ENCODE data around the gene ITIH1. TPM values are rescaled to one million over a fixed set of nuclear protein-coding genes. Genes with fewer than 3 reads are reported as not detected.
"Not testable (repeated sequence)": the region's sequence is repeated elsewhere in the genome, so short reads cannot be mapped to it uniquely, and the experiment has no call there.

The ITIH1 gene
- total RNA-seq, 1 donor: 0.52 TPM

- peaks cover 29% of the 10 kb centered on the region for H3K4me1 ChIP-seq (ENCODE audit: insufficient read depth, low read length)
- H3K4me3 ChIP-seq (ENCODE audit: low read length): peak within 1 kb of the TSS; percentile 66
- H3K27me3 ChIP-seq (ENCODE audit: insufficient read depth, low read length): no peaks in the 10 kb centered on the region
- H3K9me3 ChIP-seq (ENCODE audit: low read depth, low read length): no peaks in the 10 kb centered on the region
Observed at GRCh38 chr3:52770496-52771333, 6.7 kb upstream of the ITIH1 start, which contains the start of gene NEK4. Gene NEK4, minus strand, starts transcription at chr3:52770940. Its CDS starts 194 bp downstream, at chr3:52770746.

DNA sequence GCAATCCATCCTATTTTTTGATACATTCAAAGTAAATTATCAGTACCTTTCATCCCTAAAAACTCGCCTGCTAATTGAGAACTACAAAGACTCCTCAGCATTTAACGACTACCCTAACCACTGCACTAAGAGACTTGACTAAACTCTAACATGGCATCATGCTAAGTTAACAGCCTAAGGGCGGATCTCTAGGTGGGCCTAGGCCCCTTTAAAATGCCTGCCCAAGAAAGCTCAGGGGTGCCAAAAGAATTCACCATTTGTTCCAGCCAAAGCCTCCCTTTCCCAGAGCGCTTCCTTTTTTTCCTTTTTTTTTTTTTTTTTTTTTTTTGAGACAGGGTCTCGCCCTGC is 6.1 kb upstream of the ITIH1 start:
- Histone ChIP-seq H3K27me3 (ENCODE audit: insufficient read depth, low read length) (no peaks in the 10 kb centered on the region), H3K4me1 (ENCODE audit: insufficient read depth, low read length) (peaks cover 33% of the 10 kb centered on the region), H3K4me3 (ENCODE audit: low read length) (peak overlapping the region; percentile 66), H3K9me3 (ENCODE audit: low read depth, low read length) (no peaks in the 10 kb centered on the region)

GRCh38 chr3:52771702-52772101 is 5.7 kb upstream of the ITIH1 start:
- Histone ChIP-seq H3K4me3 (ENCODE audit: low read length) (no peak overlapping the region), H3K4me1 (ENCODE audit: insufficient read depth, low read length) (peaks cover 33% of the 10 kb centered on the region), H3K9me3 (ENCODE audit: low read depth, low read length) (no peaks in the 10 kb centered on the region), H3K27me3 (ENCODE audit: insufficient read depth, low read length) (no peaks in the 10 kb centered on the region)

- Histone ChIP-seq H3K27me3 (ENCODE audit: insufficient read depth, low read length) (no peaks in the 10 kb centered on the region), H3K4me3 (ENCODE audit: low read length) (no peak overlapping the region), H3K4me1 (ENCODE audit: insufficient read depth, low read length) (peaks cover 33% of the 10 kb centered on the region), H3K9me3 (ENCODE audit: low read depth, low read length) (no peaks in the 10 kb centered on the region)
Observed at GRCh38 chr3:52773361-52774065, 3.9 kb upstream of the ITIH1 start.

GRCh38 chr3:52774066-52774713 is 3.2 kb upstream of the ITIH1 start:
- Histone ChIP-seq H3K4me1 (ENCODE audit: insufficient read depth, low read length) (peaks cover 39% of the 10 kb centered on the region), H3K9me3 (ENCODE audit: low read depth, low read length) (no peaks in the 10 kb centered on the region), H3K27me3 (ENCODE audit: insufficient read depth, low read length) (no peaks in the 10 kb centered on the region), H3K4me3 (ENCODE audit: low read length) (no peak overlapping the region)

- Histone ChIP-seq H3K27me3 (ENCODE audit: insufficient read depth, low read length) (no peaks in the 10 kb centered on the region), H3K4me3 (ENCODE audit: low read length) (no peak overlapping the region), H3K9me3 (ENCODE audit: low read depth, low read length) (no peaks in the 10 kb centered on the region), H3K4me1 (ENCODE audit: insufficient read depth, low read length) (peaks cover 39% of the 10 kb centered on the region)
Observed at GRCh38 chr3:52774901-52775864, 2.2 kb upstream of the ITIH1 start.

DNA sequence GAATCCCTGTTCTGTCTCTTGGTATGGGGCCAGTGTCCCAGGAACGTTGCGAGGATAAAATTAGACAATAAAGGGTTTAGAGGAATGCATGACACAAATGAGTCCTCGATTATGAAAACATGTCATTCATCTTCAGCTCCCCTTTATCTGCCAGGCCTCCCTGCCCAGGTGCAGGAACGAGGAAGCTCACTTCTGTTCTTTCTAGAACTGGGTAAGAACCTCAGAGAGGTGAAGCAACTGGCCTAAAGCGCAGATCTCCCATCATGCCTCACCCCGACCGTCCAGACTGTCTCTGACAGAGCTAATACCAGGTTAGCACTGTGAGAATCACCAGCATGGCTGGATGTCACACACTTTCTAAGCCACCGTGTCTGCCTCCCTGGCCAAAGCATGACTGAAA is 1.5 kb upstream of the ITIH1 start:
- Histone ChIP-seq H3K4me1 (ENCODE audit: insufficient read depth, low read length) (peaks cover 43% of the 10 kb centered on the region), H3K4me3 (ENCODE audit: low read length) (no peak overlapping the region), H3K9me3 (ENCODE audit: low read depth, low read length) (no peaks in the 10 kb centered on the region), H3K27me3 (ENCODE audit: insufficient read depth, low read length) (no peaks in the 10 kb centered on the region)

- peaks cover 37% of the 10 kb centered on the region for H3K4me1 ChIP-seq (ENCODE audit: insufficient read depth, low read length)
- not testable (repeated sequence) for H3K27me3 ChIP-seq (ENCODE audit: insufficient read depth, low read length); H3K9me3 ChIP-seq (ENCODE audit: low read depth, low read length); H3K4me3 ChIP-seq (ENCODE audit: low read length)
Observed at GRCh38 chr3:52776486-52776885, 913 bp upstream of the ITIH1 start.

DNA sequence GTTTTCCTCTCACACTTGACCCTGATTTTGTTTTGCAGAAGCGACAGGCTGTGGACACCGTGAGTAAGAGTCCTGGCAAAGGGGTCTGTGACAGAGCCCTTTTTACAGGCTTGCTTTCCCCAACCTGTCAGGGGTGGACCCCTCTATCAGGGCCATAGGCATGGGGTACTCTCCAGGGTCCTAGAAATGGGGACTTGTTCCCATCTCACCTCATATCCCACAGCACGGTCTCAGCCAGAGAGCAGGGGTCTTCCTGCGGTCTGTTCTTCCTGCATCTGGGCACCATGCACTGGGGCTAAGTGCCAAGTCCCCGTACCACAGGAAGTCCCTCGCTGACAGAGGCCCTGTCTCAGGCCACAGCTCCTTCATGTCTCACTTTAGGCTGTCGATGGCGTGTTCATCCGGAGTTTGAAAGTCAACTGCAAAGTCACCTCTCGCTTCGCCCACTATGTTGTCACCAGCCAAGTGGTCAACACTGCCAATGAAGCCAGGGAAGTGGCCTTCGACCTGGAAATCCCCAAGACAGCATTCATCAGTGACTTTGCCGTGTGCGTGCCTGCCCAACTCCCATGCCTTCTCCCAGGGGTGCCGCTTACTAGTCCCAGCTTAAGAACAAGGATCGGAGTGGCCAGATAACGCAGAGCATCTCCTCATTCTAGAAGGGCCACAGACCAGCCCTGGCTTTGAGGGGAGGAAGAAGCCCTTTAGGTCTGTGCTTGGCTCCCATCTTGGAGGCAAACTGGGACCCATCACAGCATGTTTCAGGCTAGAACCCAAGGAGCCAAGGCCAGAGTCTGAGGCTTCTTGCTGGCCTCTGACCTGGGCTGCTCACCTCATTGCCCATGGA is 783 bp downstream of the ITIH1 start:
- H3K9me3 ChIP-seq (ENCODE audit: low read depth, low read length): no peaks in the 10 kb centered on the region
- no peak overlapping the region for H3K4me3 ChIP-seq (ENCODE audit: low read length)
- H3K4me1 ChIP-seq (ENCODE audit: insufficient read depth, low read length): peaks cover 34% of the 10 kb centered on the region
- no peaks in the 10 kb centered on the region for H3K27me3 ChIP-seq (ENCODE audit: insufficient read depth, low read length)

DNA sequence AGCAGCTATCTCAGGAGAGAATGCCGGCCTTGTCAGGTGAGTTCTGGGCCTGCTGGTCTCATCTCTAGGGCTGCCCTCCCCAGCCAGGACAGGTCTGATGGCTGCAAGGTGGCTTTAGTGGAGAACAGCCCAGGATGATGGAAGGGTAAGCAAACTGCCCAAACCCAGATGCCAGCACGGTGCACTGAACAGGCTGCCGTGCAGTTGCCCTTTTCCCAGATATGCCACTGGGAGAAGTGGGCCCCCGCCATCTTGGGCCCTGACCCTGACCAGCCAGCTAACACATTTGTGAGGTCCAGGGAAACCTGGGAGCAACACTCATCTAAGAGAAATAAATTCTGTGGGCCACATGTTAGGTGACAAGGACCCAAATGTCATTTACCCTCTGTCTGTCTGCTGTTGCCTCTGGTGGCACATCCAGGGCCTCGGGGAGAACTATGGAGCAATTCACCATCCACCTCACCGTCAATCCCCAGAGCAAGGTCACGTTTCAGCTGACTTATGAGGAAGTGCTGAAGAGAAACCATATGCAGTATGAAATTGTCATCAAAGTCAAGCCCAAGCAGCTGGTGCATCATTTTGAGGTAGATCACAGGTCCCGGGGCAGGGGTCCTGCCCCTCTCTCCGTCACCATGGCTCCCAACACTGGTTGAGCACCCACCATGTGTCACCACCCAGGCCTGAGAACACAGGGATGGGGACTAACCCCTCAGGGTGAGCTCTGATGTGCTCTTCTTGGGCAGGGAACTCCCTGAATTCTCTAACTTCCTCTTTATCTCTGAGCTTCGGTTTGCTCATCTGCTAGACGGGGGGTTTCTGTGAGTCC is 1.8 kb downstream of the ITIH1 start:
- no peaks in the 10 kb centered on the region for H3K27me3 ChIP-seq (ENCODE audit: insufficient read depth, low read length)
- peaks cover 34% of the 10 kb centered on the region for H3K4me1 ChIP-seq (ENCODE audit: insufficient read depth, low read length)
- no peaks in the 10 kb centered on the region for H3K9me3 ChIP-seq (ENCODE audit: low read depth, low read length)
- no peak overlapping the region for H3K4me3 ChIP-seq (ENCODE audit: low read length)

DNA sequence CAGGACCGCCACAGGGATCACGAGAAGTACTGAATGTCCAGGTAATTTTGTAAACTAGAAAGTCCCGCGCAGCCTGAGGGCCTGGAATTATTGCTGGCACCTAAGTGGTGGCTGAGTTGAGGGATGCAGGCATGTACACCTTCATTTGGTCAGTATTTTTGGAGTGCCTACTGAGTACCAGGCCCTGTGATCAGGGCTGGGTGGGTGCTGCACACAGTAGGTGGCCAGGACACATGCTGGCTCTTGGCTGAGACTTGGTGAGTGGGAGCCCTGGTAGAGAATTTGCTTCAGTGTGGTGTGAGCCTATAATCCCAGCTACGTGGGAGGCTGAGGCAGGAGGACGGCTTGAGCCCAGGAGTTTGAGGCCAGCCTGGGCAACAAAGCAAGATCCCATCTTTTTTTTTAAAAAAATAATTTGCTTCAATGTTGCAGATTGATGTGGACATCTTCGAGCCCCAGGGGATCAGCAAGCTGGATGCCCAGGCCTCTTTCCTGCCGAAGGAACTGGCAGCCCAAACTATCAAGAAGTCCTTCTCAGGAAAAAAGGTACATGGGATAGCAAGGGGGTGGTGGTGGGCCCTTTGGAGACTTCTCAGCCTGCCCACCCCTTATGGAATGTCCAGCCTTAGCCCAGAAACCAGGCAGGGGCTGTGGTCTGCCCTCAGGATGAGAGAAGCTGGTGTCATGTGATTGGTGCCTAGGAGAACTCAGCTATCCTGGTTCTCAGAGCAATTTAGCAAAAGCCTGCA is 2.6 kb downstream of the ITIH1 start:
- Histone ChIP-seq H3K4me1 (ENCODE audit: insufficient read depth, low read length) (peaks cover 32% of the 10 kb centered on the region), H3K9me3 (ENCODE audit: low read depth, low read length) (no peaks in the 10 kb centered on the region), H3K4me3 (ENCODE audit: low read length) (no peak overlapping the region), H3K27me3 (ENCODE audit: insufficient read depth, low read length) (no peaks in the 10 kb centered on the region)

DNA sequence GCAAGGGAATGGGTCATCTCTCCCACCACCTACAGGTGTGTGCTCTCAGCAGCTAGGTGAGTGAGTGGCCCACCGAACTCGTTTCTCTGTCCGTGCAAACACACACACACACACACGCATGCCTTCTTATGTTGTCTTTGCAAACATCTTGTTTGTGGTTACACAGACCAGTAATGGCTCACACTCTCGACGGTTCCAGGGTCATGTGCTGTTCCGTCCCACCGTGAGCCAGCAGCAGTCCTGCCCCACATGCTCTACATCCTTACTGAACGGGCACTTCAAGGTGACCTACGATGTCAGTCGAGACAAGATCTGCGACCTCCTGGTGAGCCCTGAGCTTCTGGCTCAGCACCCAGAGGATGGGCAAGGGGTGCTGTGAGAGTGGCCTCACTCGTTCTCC is 4.3 kb downstream of the ITIH1 start:
- Histone ChIP-seq H3K27me3 (ENCODE audit: insufficient read depth, low read length) (no peaks in the 10 kb centered on the region), H3K9me3 (ENCODE audit: low read depth, low read length) (no peaks in the 10 kb centered on the region), H3K4me1 (ENCODE audit: insufficient read depth, low read length) (peaks cover 21% of the 10 kb centered on the region), H3K4me3 (ENCODE audit: low read length) (no peak overlapping the region)

All from mononuclear cell (primary cell).